CD14-positive monocyte (primary cell): ENCODE results near the gene MITF. TPM values are rescaled to one million over a fixed set of nuclear protein-coding genes. Genes with fewer than 3 reads are reported as not detected.

ENCODE experiments used
- DNase-seq, 3 donors: peaks; one replicate each; pipeline ENCODE4 v3.0.0-alpha.2; 2011 to 2022
- H2AFZ ChIP-seq: 2 replicates; pipeline ENCODE4 v1.6.0; 2012; ENCODE audit warnings: mild to moderate bottlenecking, low read depth, low read length, inconsistent platforms; ENCODE audit not compliant: insufficient read depth, poor library complexity, severe bottlenecking
- H3K27ac ChIP-seq, 2 donors: 1 replicate in 1 of 2; 2 replicates in 1 of 2; pipeline ENCODE4 v1.5.1; 2012 to 2013; ENCODE audit warnings: low read length in 2 of 2, control low read depth in 1 of 2, inconsistent platforms in 1 of 2, low read depth in 1 of 2, mild to moderate bottlenecking in 1 of 2
- H3K27me3 ChIP-seq, 2 donors: one replicate each; pipeline versions ENCODE4 v1.6.0 to v1.6.1; 2011 to 2013; ENCODE audit warnings: low read length in 2 of 2; ENCODE audit not compliant: control insufficient read depth in 2 of 2, insufficient read depth in 2 of 2
- H3K36me3 ChIP-seq, 2 donors: replicated peaks in 1 of 2; 1 replicate in 1 of 2; 2 replicates in 1 of 2; pipeline versions ENCODE4 v1.5.1 to v1.6.1; 2012 to 2013; ENCODE audit warnings: low read length in 2 of 2, control low read depth in 1 of 2, inconsistent platforms in 1 of 2, mild to moderate bottlenecking in 1 of 2; ENCODE audit not compliant: insufficient read depth in 2 of 2, control insufficient read depth in 1 of 2
- H3K4me1 ChIP-seq, 2 donors: 1 replicate in 1 of 2; 2 replicates in 1 of 2; pipeline versions ENCODE4 v1.5.1 to v1.6.1; 2012 to 2013; ENCODE audit warnings: low read length in 2 of 2, control low read depth in 1 of 2, inconsistent platforms in 1 of 2, mild to moderate bottlenecking in 1 of 2, moderate library complexity in 1 of 2; ENCODE audit not compliant: insufficient read depth in 2 of 2, control insufficient read depth in 1 of 2
- H3K4me2 ChIP-seq: replicated peaks from 2 replicates; pipeline ENCODE3; 2012; ENCODE audit warnings: low read length, moderate library complexity, mild to moderate bottlenecking; ENCODE audit not compliant: poor library complexity, severe bottlenecking; ENCODE audit errors: extremely low read depth
- H3K4me3 ChIP-seq, 3 experiments: fragments of 200-600 bp in 1 of 3; sonication (generic) in 1 of 3; replicated peaks in 1 of 3; 1 replicate in 2 of 3; 2 replicates in 1 of 3; pipeline ENCODE4 v1.5.1; 2011 to 2013; ENCODE audit warnings: low read length in 3 of 3, mild to moderate bottlenecking in 3 of 3, control low read depth in 2 of 3, low read depth in 2 of 3, inconsistent platforms in 1 of 3, moderate library complexity in 1 of 3
- H3K79me2 ChIP-seq: 2 replicates; pipeline ENCODE4 v1.6.0; 2012; ENCODE audit warnings: mild to moderate bottlenecking, control low read depth, inconsistent platforms, low read length, moderate library complexity; ENCODE audit not compliant: insufficient read depth
- H3K9ac ChIP-seq: 2 replicates; pipeline ENCODE4 v1.6.0; 2017; ENCODE audit warnings: low read length, mild to moderate bottlenecking; ENCODE audit not compliant: insufficient read depth, poor library complexity, severe bottlenecking
- H3K9me3 ChIP-seq, 2 donors: replicated peaks in 1 of 2; 1 replicate in 1 of 2; 2 replicates in 1 of 2; pipeline versions ENCODE4 v1.5.1 to v1.6.1; 2012 to 2013; ENCODE audit warnings: low read length in 2 of 2, control low read depth in 1 of 2; ENCODE audit not compliant: control insufficient read depth in 1 of 2, insufficient read depth in 1 of 2
- H4K20me1 ChIP-seq: 2 replicates; pipeline ENCODE4 v1.6.0; 2012; ENCODE audit warnings: mild to moderate bottlenecking, low read length, control low read depth, moderate library complexity; ENCODE audit not compliant: insufficient read depth
- H3K27ac Mint-ChIP-seq, 7 donors: one replicate each; pipeline ENCODE4 v1.8.0; 2020; ENCODE audit warnings: mild to moderate bottlenecking in 7 of 7, mixed read lengths in 7 of 7, moderate library complexity in 6 of 7, inconsistent platforms in 2 of 7
- H3K27me3 Mint-ChIP-seq, 3 donors: one replicate each; pipeline ENCODE4 v1.8.0; 2021 to 2022; ENCODE audit warnings: low read depth in 3 of 3, mild to moderate bottlenecking in 3 of 3, mixed read lengths in 3 of 3, moderate library complexity in 3 of 3, inconsistent platforms in 1 of 3
- H3K36me3 Mint-ChIP-seq, 2 donors: one replicate each; pipeline ENCODE4 v1.8.0; 2020; ENCODE audit warnings: mixed read lengths in 2 of 2, inconsistent platforms in 1 of 2, mild to moderate bottlenecking in 1 of 2
- H3K4me1 Mint-ChIP-seq: one replicate; pipeline ENCODE4 v1.8.0; 2020; ENCODE audit warnings: mild to moderate bottlenecking, mixed read lengths
- H3K4me3 Mint-ChIP-seq, 2 donors: one replicate each; pipeline ENCODE4 v1.8.0; 2020; ENCODE audit warnings: mild to moderate bottlenecking in 2 of 2, mixed read lengths in 2 of 2, moderate library complexity in 1 of 2
- H3K9me3 Mint-ChIP-seq, 7 donors: one replicate each; pipeline ENCODE4 v1.8.0; 2020 to 2022; ENCODE audit warnings: mixed read lengths in 7 of 7, mild to moderate bottlenecking in 6 of 7, moderate library complexity in 6 of 7, inconsistent platforms in 2 of 7
- WGBS: methylation state at CpG from one replicate; pipeline ENCODE4 v1.1.5; 2013; ENCODE audit warnings: missing lambda C conversion rate; ENCODE audit not compliant: insufficient coverage; 5-methylcytosine and 5-hydroxymethylcytosine counted together
- intact Hi-C, 2 donors: fragments of 100-400 bp; cut with micrococcal nuclease; formaldehyde crosslinking; loops; one replicate each; pipeline versions ENCODE4 v1.15.0 to v1.15.1; 2023
- polyA plus RNA-seq, 3 donors: library from polyadenylated mRNA; depleted of rRNA in 1 of 3; unstranded in 2 of 3; stranded (reverse) in 1 of 3; fragments of 300-500 nt in 2 of 3; fragments of >200 nt in 1 of 3; fragmentation: Illumina TruSeq in 2 of 3; gene quantifications; 1 replicate in 2 of 3; 2 replicates in 1 of 3; pipeline ENCODE4 v1.2.3, GENCODE V29; 2012 to 2021
- TF ChIP-seq, protein P1 (sequence below): fragments of 200-600 bp; IDR thresholded peaks from one replicate; pipeline ENCODE4 v1.8.0; 2022; ENCODE audit warnings: antibody characterized with exemption, mild to moderate bottlenecking

Gene MITF
- polyA plus RNA-seq, 3 donors, result 7.0 to 15.1 (median 12.1) TPM

DNA sequence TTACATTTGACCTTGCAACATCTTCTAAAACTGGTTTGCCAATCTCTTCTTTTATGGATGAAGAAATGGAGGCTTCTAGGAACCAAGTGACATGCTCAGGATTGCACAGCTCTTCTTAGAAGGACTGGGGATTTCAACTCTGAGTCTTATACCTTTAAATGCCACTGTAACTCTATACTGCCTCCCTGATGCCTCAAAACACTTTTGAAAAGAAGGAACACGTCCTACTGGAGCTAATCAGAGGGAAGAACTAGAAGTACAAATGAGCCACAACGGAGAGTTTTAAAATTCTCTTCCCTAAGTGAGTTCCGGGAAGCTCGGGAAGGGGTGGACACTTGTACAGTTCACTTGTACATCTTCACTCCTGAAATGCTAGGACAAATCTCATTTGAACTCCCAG is 949 bp upstream of the MITF start:
- Histone ChIP-seq H3K4me1 (peaks cover 22 to 33% of the 10 kb centered on the region in 2 donors), H3K27me3 (no peaks in the 10 kb centered on the region), H3K79me2 (peaks cover 36% of the 10 kb centered on the region), H2AFZ (peak overlapping the region; percentile 92), H3K9ac (no peak overlapping the region), H3K4me3 (peak overlapping the region; percentile 93 to 95 (median 94)), H4K20me1 (peaks cover 10% of the 10 kb centered on the region), H3K27ac (peak overlapping the region in 1 of 2 donors; percentile 76), H3K4me2 (peak overlapping the region; percentile 75), H3K36me3 (no peaks in the 10 kb centered on the region), H3K9me3 (no peaks in the 10 kb centered on the region)
- WGBS, result no CpG with 5 or more reads among the region's 4 CpGs
- Mint-ChIP-seq H3K9me3 (peaks cover 0 to 2% (median 0%) of the 10 kb centered on the region in 7 donors), H3K4me3 (peak overlapping the region; percentile 92 to 96), H3K36me3 (no peaks in the 10 kb centered on the region), H3K4me1 (peaks cover 45% of the 10 kb centered on the region), H3K27ac (peak overlapping the region in 6 of 7 donors; percentile 33 to 89 (median 82)), H3K27me3 (peaks cover 0 to 5% (median 0%) of the 10 kb centered on the region in 3 donors)
- intact Hi-C loops, result no loop called here
- TF ChIP-seq, protein P1, sequence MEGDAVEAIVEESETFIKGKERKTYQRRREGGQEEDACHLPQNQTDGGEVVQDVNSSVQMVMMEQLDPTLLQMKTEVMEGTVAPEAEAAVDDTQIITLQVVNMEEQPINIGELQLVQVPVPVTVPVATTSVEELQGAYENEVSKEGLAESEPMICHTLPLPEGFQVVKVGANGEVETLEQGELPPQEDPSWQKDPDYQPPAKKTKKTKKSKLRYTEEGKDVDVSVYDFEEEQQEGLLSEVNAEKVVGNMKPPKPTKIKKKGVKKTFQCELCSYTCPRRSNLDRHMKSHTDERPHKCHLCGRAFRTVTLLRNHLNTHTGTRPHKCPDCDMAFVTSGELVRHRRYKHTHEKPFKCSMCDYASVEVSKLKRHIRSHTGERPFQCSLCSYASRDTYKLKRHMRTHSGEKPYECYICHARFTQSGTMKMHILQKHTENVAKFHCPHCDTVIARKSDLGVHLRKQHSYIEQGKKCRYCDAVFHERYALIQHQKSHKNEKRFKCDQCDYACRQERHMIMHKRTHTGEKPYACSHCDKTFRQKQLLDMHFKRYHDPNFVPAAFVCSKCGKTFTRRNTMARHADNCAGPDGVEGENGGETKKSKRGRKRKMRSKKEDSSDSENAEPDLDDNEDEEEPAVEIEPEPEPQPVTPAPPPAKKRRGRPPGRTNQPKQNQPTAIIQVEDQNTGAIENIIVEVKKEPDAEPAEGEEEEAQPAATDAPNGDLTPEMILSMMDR, result no peak
- DNase-seq, result peak in 2 of 3 donors; percentile 33 to 50

DNA sequence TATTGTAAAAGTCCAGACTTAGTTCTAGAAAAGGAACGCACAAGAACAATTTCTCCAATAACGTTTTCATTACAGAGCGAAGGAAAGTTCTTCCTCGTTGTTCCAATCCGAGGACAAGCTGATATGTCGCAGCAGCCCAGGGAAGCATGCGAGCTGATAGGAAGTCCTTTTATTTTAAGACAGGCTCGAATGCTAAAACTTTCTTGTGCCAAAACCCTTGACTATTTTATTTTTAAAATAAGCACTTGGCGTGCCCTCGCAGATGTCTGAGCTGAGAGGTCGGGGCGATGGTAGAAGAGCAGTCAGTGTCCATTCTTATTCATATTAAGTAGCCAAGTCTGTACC is 433 bp upstream of the MITF start:
- Mint-ChIP-seq H3K27ac (peak overlapping the region; percentile 46 to 89 (median 86)), H3K4me1 (peaks cover 45% of the 10 kb centered on the region), H3K9me3 (peaks cover 0 to 2% (median 0%) of the 10 kb centered on the region in 7 donors), H3K27me3 (peaks cover 0 to 5% (median 0%) of the 10 kb centered on the region in 3 donors), H3K4me3 (peak overlapping the region; percentile 92 to 96), H3K36me3 (no peaks in the 10 kb centered on the region)
- Histone ChIP-seq H3K9ac (peak overlapping the region; percentile 71), H3K27ac (peak overlapping the region in 1 of 2 donors; percentile 76), H3K79me2 (peaks cover 41% of the 10 kb centered on the region), H3K9me3 (no peaks in the 10 kb centered on the region), H3K4me2 (peak overlapping the region; percentile 75), H3K27me3 (no peaks in the 10 kb centered on the region), H3K4me3 (peak overlapping the region; percentile 93 to 95 (median 94)), H4K20me1 (peaks cover 10% of the 10 kb centered on the region), H3K4me1 (peaks cover 23 to 33% of the 10 kb centered on the region in 2 donors), H3K36me3 (no peaks in the 10 kb centered on the region), H2AFZ (peak overlapping the region; percentile 92)
- WGBS, result 4% methylated on average over 6 of the region's 12 CpGs
- intact Hi-C loops, result no loop called here
- peak in 1 of 3 donors; percentile 10 for DNase-seq
- TF ChIP-seq, protein P1, result no peak
